ENCODE measurements around the gene ABCB8. TPM values are rescaled to one million over a fixed set of nuclear protein-coding genes. Genes with fewer than 3 reads are reported as not detected.

ABCB8 gene
- total and polyA plus RNA-seq, 8 donors, result 20.5 to 52.1 (median 26.9) TPM

- H3K4me3 ChIP-seq, result peak overlapping the region; percentile 86 to 93
- no peak for TF ChIP-seq CTCF (IDR thresholded peaks at IDR 0.05)
- H3K27me3 ChIP-seq, result no peaks in the 10 kb centered on the region
- H3K4me1 ChIP-seq, result peaks cover 33 to 55% of the 10 kb centered on the region in 2 donors
- H3K36me3 ChIP-seq, result peaks cover 0 to 25% of the 10 kb centered on the region in 2 donors
- H3K27ac ChIP-seq, result peak overlapping the region; percentile 96 to 98
- H3K9me3 ChIP-seq, result no peaks in the 10 kb centered on the region
- intact Hi-C loops (cut with DNase I), result no loop called here
- no peak for ATAC-seq
- no peak for DNase-seq
Observed at GRCh38 chr7:151060113-151060415, 31.8 kb downstream of the ABCB8 start.

- Histone ChIP-seq H3K27ac (peak overlapping the region; percentile 96 to 98), H3K4me1 (peaks cover 33 to 55% of the 10 kb centered on the region in 2 donors), H3K36me3 (peaks cover 0 to 31% of the 10 kb centered on the region in 2 donors), H3K27me3 (no peaks in the 10 kb centered on the region), H3K4me3 (peak overlapping the region; percentile 86 to 93), H3K9me3 (no peaks in the 10 kb centered on the region)
- intact Hi-C loops (cut with DNase I), result no loop called here
- no peak for TF ChIP-seq CTCF (IDR thresholded peaks at IDR 0.05)
- DNase-seq (peak in 2 of 4 donors; percentile 39 to 71), ATAC-seq (peak; percentile 5)
Observed at GRCh38 chr7:151060416-151061212, 32.4 kb downstream of the ABCB8 start.

GRCh38 chr7:151061213-151062110 lies 33.2 kb downstream of the ABCB8 start:
- H3K4me3 ChIP-seq, result peak overlapping the region; percentile 86 to 93

GRCh38 chr7:151062111-151062398 lies 33.8 kb downstream of the ABCB8 start:
- no peak for TF ChIP-seq CTCF (IDR thresholded peaks at IDR 0.05)
- Histone ChIP-seq H3K4me1 (peaks cover 31 to 48% of the 10 kb centered on the region in 2 donors), H3K9me3 (no peaks in the 10 kb centered on the region), H3K27ac (peak overlapping the region in 1 of 2 donors; percentile 98), H3K36me3 (peaks cover under 1 to 45% of the 10 kb centered on the region in 2 donors), H3K4me3 (peak overlapping the region in 1 of 2 donors; percentile 93), H3K27me3 (no peaks in the 10 kb centered on the region)
- intact Hi-C loops (cut with DNase I), result no loop called here
- no peak for DNase-seq
- no peak for ATAC-seq

More at GRCh38 chr7:151061213-151062110, 33.2 kb downstream of the ABCB8 start:
- intact Hi-C loops (cut with DNase I), result no loop called here
- Histone ChIP-seq H3K9me3 (no peaks in the 10 kb centered on the region), H3K36me3 (peaks cover 0 to 39% of the 10 kb centered on the region in 2 donors), H3K4me1 (peaks cover 33 to 54% of the 10 kb centered on the region in 2 donors), H3K27ac (peak overlapping the region in 1 of 2 donors; percentile 98), H3K27me3 (no peaks in the 10 kb centered on the region)
- no peak for TF ChIP-seq CTCF (IDR thresholded peaks at IDR 0.05)
- DNase-seq, result peak in 3 of 4 donors; percentile 32 to 81 (median 81)
- peak; percentile 35 for ATAC-seq

All from left lung (tissue), 10 donors.